ENCODE measurements around the gene SLAIN2.

The SLAIN2 gene

DNA sequence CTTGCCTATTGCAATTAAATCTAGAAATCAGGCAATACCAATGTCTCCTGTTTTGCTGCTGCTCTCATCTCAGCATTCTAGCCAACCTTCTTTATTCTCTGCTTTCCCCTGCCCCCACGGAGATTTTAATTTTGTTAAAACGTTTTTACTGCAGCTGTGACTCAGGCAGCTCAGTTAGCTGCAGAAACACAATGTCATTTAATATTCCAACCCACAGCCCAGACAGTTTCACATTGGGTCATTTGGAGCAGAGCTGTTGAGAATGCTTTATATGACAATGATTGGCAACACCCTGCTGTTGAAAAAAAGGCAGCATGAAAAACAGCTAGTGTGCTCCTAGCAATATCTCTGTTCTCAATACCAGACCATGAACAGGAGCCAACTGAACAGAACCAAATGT, 129.2 kb downstream of the SLAIN2 start:
- no peak for TF ChIP-seq CTCF (IDR thresholded peaks at IDR 0.05; ENCODE audit: insufficient read depth, low read length, poor library complexity, severe bottlenecking)
- Histone ChIP-seq H3K27me3 (replicated peaks; ENCODE audit: control insufficient read depth, insufficient read depth, low read length) (no peaks in the 10 kb centered on the region), H3K36me3 (ENCODE audit: control insufficient read depth, insufficient read depth, low read length) (no peaks in the 10 kb centered on the region), H3K4me3 (replicated peaks; ENCODE audit: low read depth, low read length) (no peak overlapping the region)
- no peak for DNase-seq (ENCODE audit: extremely low read depth, insufficient read length)

DNA sequence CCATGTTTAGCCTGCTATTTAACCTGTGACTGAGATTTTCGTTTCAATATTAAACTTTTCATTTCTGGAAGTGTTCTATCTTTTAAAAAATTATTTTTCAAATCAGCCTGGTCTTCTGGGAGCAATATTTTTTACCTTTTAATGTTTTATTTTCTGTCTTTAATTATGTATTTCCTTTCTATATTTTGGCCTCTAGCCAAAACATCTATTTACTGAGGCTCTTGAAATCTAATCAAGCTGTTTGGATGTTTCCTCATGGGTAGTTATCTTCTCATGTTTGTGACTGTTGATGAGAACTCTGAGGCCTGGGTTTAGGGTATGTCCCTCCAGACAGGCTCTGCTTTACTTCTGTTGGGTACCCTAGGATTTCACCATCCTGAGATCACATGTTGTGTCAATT, 131.5 kb downstream of the SLAIN2 start:
- H3K4me3 ChIP-seq (replicated peaks; ENCODE audit: low read depth, low read length), result no peak overlapping the region
- H3K27me3 ChIP-seq (replicated peaks; ENCODE audit: control insufficient read depth, insufficient read depth, low read length), result no peaks in the 10 kb centered on the region
- TF ChIP-seq CTCF (IDR thresholded peaks at IDR 0.05; ENCODE audit: insufficient read depth, low read length, poor library complexity, severe bottlenecking), result no peak
- H3K36me3 ChIP-seq (ENCODE audit: control insufficient read depth, insufficient read depth, low read length), result no peaks in the 10 kb centered on the region
- DNase-seq (ENCODE audit: extremely low read depth, insufficient read length), result no peak

DNA sequence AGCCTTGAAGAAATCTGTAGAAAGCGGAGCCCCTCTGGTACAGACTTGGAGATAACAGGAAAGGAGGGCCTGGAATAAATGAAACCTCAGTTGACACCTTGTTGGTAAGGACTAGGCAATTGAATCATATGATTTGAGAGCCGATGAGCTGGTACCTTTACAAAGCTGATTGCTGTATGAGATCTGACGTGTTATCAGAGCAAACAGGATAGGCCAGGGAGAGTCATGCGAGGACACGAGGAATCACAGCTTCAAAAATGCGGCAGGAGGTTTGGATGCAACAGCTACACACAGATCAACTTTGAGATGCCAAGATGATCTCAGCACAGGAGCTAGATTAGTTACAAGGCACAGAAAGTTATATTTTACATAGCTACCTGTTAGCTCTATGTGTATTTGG, 134.4 kb downstream of the SLAIN2 start:
- TF ChIP-seq CTCF (IDR thresholded peaks at IDR 0.05; ENCODE audit: insufficient read depth, low read length, poor library complexity, severe bottlenecking), result no peak
- Histone ChIP-seq H3K36me3 (ENCODE audit: control insufficient read depth, insufficient read depth, low read length) (no peaks in the 10 kb centered on the region), H3K4me3 (replicated peaks; ENCODE audit: low read depth, low read length) (no peak overlapping the region), H3K27me3 (replicated peaks; ENCODE audit: control insufficient read depth, insufficient read depth, low read length) (no peaks in the 10 kb centered on the region)
- no peak for DNase-seq (ENCODE audit: extremely low read depth, insufficient read length)

Data from GM06990 (cell line).